T-helper 9 cell (primary cell): ENCODE measurements around the gene SEPHS2.

Experiments used
- DNase-seq: peaks from one replicate; pipeline ENCODE4 v3.0.0-alpha.2; 2020

Gene SEPHS2

DNA sequence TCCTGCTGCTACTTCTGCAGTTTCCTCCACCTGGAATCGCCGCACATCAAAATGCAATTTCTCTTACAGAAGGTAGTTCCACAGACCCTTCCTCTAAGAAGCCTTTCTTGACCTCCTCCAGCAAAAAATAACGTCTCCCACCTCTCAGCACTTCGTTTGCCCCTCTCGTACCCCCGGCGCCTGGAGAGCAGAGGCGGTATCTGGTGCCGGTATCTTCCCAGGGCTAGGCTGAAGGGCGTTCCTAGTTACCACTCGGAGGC is 16.3 kb downstream of the SEPHS2 start:
- no peak for DNase-seq

DNA sequence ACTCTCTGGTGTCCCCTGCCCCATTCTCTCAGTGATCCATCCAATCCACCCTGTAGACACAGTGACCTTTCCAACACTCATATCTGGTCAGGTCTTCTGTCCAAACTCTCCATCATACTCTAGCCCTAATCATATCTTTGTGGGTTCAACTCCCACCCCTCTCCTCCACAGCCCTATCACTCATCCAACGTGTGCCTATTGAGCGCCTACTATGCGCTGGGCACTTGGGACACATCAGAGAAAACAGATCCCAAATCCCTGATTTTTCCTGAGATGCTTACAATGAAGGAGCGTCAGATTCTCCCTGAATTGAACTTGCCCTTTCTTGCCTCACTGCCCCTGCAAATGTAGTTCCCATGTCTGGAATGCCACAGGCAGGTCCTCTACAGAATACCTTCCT is 17.6 kb downstream of the SEPHS2 start:
- DNase-seq: no peak

DNA sequence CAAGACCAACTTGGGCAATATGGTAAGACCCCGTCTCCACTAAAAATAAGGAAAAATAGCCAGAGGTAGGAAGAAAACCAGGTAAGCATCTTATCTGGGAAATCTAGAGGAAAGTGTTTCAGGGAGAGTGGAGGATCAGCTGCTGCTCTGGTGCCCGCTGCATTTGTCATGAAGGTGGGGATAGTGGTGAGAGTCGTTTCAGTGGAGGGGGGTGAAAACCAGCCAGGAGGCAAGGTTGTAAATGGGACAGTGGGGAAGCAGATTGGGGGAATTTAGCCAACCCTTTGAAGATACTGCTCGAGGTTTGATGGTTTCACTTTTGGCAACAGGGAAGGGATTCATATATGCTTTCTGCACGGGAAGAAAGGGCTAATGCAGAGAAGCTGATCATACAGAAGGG is 24.7 kb downstream of the SEPHS2 start:
- DNase-seq: no peak

- no peak for DNase-seq
Observed at GRCh38 chr16:30418350-30419181, 27.1 kb downstream of the SEPHS2 start.

DNA sequence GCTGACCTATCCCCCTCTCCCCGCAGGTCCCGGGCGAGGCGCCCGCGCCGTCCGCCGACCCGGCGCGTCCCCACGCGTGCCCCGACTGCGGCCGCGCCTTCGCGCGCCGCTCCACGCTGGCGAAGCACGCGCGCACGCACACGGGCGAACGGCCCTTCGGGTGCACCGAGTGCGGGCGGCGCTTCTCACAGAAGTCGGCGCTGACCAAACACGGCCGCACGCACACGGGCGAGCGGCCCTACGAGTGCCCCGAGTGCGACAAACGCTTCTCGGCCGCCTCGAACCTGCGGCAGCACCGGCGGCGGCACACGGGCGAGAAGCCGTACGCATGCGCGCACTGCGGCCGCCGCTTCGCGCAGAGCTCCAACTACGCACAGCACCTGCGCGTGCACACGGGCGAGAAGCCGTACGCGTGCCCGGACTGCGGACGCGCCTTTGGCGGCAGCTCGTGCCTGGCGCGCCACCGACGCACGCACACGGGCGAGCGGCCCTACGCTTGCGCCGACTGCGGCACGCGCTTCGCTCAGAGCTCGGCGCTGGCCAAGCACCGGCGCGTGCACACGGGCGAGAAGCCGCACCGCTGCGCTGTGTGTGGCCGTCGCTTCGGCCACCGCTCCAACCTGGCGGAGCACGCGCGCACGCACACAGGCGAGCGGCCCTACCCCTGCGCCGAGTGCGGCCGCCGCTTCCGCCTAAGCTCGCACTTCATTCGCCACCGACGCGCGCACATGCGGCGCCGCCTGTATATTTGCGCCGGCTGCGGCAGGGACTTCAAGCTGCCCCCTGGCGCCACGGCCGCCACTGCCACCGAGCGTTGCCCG is 27.9 kb downstream of the SEPHS2 start:
- DNase-seq: peak; percentile 76

DNA sequence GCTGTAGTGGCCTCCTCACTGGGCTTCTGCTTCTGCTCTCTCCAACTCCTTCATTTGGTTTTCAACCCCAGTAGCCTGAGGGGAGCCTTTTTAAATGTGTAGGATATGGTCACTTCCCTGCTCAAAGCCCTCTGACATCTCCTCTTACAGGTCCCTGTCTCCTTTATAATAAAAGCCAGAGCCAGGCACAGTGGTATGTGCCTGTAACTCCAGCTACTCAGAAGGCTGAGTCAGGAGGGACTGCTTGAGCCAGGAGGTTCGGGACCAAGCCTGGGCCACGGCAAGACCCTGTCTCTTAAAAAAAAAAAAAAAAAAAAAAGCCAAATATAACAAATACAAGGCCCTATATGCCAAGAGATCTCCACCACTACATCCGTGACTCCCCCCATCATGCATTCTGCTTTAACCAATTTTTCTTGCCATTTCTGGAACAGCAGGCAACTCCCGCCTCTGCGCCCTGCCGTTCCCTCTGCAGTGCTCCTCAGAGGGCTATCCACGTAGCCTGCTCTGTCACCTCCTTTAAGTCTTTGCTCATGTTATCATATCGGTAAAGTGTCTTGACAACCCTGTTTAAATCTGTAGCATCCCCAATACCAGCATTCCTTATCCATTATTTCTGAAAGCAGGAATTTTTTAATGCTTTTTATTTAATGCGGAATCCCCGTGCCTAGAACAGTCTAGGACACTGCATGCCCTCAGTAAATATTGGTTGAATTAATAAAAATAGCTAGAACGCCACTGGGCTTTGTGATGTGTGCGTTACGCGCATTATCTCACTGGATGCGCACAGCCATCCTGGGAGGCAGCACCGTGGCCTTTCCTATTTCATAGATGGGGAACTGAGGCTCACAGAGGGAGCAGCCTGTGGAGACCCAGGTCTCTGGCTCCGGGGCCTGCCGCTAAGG is 28.8 kb downstream of the SEPHS2 start:
- no peak for DNase-seq

GRCh38 chr16:30416047-30416603 is 29.5 kb downstream of the SEPHS2 start:
- no peak for DNase-seq

GRCh38 chr16:30414159-30414558 is 31.5 kb downstream of the SEPHS2 start:
- DNase-seq: no peak

DNA sequence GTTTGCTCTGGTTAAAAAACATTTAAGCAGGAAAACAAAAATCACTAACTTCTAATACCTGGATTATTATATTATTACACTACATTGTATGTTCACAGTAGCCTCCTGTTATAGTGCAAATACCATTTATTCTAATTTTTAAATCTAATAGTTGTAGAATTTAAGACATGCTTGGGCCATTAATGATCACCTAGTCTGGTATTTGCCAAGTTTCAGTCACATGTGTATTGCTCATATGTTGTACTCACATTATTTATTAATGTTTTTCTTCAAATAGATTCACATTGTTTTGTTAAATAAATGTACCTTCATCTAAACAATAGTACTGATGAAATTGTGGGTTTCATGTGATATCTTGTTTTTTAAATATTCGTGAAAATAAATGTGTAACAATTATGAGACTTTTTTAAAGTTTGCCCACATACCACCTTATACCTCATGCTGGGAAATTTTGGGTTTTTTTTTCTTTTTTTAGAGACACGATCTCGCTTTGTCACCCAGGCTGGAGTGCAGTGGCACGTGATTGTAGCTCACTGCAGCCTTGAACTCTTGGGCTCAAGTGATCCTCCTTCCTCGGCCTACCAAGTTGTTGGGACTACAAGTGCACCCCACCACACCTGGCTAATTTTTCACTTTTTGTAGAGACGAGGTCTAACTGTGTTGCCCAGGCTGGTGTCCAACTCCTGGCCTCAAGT is 32.4 kb downstream of the SEPHS2 start:
- DNase-seq: no peak

- DNase-seq: peak; percentile 98
Observed at GRCh38 chr16:30409125-30410060, 36.3 kb downstream of the SEPHS2 start.

DNA sequence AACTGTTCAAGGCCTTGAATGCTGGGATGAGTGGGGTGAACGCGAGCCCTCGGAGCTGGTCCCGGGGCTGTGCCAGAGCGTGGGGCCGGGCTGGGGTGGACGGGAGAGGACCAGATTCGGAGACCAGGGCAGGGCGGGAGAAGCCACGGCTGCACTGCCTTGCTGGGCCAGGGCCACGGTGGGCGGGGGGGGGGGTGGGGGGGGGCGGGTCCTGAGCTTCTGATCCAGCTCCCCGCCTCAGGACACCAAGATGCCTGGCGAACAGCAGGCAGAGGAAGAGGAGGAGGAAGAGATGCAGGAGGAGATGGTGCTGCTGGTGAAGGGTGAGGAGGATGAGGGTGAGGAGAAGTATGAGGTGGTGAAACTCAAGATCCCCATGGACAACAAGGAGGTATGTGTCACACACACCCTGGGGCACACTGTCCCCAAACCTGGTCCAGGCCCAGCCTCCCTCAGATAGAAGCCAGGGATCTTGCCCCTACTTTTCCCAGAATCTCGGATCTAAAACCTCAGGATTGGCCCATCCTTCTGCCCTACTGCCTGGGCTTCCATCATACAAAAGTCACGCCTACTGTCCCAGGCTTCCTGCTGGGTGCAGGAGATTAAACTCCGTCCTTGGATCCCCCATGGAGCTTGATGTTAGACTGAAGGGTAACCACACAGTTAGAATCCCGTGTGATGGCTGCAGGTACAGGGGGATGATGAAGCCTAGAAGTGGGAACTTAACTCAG is 37.7 kb downstream of the SEPHS2 start:
- DNase-seq: no peak

DNA sequence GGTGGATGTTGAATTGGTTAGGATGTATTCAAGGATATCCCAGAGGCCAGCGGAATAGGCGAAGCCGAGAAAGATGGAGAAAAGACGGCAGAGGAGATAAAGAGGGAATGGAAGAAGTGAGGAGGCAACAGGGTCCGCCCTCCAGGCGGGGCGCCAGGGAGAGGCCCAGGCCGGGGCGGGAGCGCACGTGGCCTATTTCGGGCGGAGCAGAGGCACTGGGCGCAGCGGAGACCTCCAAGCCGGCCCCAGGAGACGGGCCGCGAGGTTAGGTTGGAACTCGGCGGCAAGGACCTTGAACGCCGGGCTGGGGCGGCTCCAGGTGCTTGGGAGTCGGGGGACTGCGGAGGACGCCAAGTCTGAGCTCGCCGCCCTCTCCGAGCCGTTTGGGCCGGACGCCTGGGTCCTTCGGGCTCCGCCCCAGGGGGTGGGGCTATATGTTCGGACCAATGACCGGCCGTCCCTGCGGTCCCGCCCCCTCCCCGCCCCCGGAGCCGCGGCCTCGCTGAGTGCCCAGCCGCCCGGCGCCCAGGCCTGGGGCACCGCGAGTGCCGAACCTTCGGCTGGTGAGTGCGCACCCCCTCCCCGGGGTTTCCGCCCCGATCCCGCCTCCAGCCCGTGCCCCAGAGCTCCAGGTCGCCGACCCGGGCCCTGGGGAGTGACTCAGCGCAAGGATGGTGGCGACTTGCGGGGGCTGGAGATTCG is 38.4 kb downstream of the SEPHS2 start, which contains the start of gene ZNF771:
ZNF771 (plus strand) TSS at position 505 of the 702 bp plus-strand sequence. CDS start 448 bp downstream, outside the sequence.
- DNase-seq: peak; percentile 83

- DNase-seq: no peak
Observed at GRCh38 chr16:30406795-30407101, 38.9 kb downstream of the SEPHS2 start.

GRCh38 chr16:30401768-30402425 is 43.8 kb downstream of the SEPHS2 start:
- no peak for DNase-seq

- DNase-seq: no peak
Observed at GRCh38 chr16:30399435-30400186, 46.1 kb downstream of the SEPHS2 start.

DNA sequence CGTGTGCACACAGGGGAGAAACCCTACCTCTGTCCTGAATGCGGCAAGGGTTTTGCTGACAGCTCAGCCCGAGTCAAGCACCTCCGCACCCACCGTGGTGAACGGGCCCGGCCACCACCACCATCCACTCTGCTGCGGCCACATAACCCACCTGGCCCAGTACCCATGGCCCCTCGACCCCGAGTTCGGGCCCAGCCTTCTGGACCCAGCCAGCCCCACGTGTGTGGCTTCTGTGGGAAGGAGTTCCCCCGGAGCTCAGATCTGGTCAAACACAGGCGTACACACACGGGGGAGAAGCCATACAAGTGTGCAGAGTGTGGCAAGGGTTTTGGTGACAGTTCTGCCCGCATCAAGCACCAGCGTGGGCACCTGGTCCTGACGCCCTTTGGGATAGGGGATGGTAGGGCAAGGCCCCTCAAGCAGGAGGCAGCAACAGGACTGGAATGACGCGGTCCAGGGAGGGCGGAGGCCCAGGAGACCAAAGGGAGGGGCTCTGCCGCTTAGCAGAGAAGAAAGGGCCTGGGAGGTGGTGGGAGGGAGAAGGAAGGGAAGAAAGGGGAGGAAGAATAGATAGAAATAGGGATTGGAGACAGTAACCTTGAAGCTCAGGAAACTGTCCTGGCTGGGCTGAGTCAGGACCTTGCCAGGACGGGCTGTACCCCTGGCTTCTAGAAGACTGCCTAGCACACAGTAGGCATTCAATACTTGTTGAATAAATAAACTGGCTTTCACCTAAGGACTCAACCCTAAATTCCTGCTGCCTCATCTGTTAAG is 46.8 kb downstream of the SEPHS2 start:
- no peak for DNase-seq
